ENCODE data around the gene PFDN2.

- TF ChIP-seq CTCF (IDR thresholded peaks at IDR 0.05) (peak; percentile 9 to 72 (median 52)), POLR2A (IDR thresholded peaks at IDR 0.05) (no peak)
Measured at GRCh38 chr1:161071886-161072371, 45.9 kb downstream of the PFDN2 start.

Measured in adrenal gland (tissue), 5 donors.